Measurements from ENCODE around the gene MRPL40.

The MRPL40 gene

GRCh38 chr22:19386248-19386647 lies 46.1 kb upstream of the MRPL40 start:
- H3K27me3 ChIP-seq (ENCODE audit: insufficient read depth, poor library complexity, severe bottlenecking) = no peaks in the 10 kb centered on the region
- no peak overlapping the region for H3K27ac ChIP-seq (replicated peaks)
- no peak for DNase-seq (ENCODE audit: low read depth in 1 of 2, low spot score in 1 of 2)
- no peak overlapping the region for H3K4me3 ChIP-seq (replicated peaks; ENCODE audit: insufficient read depth, low read length)
- TF ChIP-seq CTCF (IDR thresholded peaks at IDR 0.05; ENCODE audit: insufficient read depth, low read length) (no peak), POLR2AphosphoS5 (IDR thresholded peaks at IDR 0.05; ENCODE audit: low read depth) (no peak), GABPA (IDR thresholded peaks at IDR 0.05; ENCODE audit: low read depth) (no peak), SPI1 (IDR thresholded peaks at IDR 0.05; ENCODE audit: borderline replicate concordance, low read depth) (no peak)
- TF ChIP-seq, protein P1, sequence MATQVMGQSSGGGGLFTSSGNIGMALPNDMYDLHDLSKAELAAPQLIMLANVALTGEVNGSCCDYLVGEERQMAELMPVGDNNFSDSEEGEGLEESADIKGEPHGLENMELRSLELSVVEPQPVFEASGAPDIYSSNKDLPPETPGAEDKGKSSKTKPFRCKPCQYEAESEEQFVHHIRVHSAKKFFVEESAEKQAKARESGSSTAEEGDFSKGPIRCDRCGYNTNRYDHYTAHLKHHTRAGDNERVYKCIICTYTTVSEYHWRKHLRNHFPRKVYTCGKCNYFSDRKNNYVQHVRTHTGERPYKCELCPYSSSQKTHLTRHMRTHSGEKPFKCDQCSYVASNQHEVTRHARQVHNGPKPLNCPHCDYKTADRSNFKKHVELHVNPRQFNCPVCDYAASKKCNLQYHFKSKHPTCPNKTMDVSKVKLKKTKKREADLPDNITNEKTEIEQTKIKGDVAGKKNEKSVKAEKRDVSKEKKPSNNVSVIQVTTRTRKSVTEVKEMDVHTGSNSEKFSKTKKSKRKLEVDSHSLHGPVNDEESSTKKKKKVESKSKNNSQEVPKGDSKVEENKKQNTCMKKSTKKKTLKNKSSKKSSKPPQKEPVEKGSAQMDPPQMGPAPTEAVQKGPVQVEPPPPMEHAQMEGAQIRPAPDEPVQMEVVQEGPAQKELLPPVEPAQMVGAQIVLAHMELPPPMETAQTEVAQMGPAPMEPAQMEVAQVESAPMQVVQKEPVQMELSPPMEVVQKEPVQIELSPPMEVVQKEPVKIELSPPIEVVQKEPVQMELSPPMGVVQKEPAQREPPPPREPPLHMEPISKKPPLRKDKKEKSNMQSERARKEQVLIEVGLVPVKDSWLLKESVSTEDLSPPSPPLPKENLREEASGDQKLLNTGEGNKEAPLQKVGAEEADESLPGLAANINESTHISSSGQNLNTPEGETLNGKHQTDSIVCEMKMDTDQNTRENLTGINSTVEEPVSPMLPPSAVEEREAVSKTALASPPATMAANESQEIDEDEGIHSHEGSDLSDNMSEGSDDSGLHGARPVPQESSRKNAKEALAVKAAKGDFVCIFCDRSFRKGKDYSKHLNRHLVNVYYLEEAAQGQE (IDR thresholded peaks at IDR 0.05; ENCODE audit: insufficient replicate concordance, low read depth) = no peak

- no peak for TF ChIP-seq SPI1 (IDR thresholded peaks at IDR 0.05; ENCODE audit: borderline replicate concordance, low read depth)
- no peak for TF ChIP-seq CTCF (IDR thresholded peaks at IDR 0.05; ENCODE audit: insufficient read depth, low read length)
- TF ChIP-seq GABPA (IDR thresholded peaks at IDR 0.05; ENCODE audit: low read depth) = no peak
- no peak for TF ChIP-seq POLR2AphosphoS5 (IDR thresholded peaks at IDR 0.05; ENCODE audit: low read depth)
- TF ChIP-seq, protein P1 (IDR thresholded peaks at IDR 0.05; ENCODE audit: insufficient replicate concordance, low read depth) = no peak
- Histone ChIP-seq H3K4me3 (replicated peaks; ENCODE audit: insufficient read depth, low read length) (no peak overlapping the region), H3K27me3 (ENCODE audit: insufficient read depth, poor library complexity, severe bottlenecking) (no peaks in the 10 kb centered on the region), H3K27ac (replicated peaks) (no peak overlapping the region)
- DNase-seq (ENCODE audit: low read depth in 1 of 2, low spot score in 1 of 2) = no peak
Observed at GRCh38 chr22:19387038-19387437, 45.3 kb upstream of the MRPL40 start.

GRCh38 chr22:19387575-19387974 lies 44.8 kb upstream of the MRPL40 start:
- no peak for DNase-seq (ENCODE audit: low read depth in 1 of 2, low spot score in 1 of 2)
- Histone ChIP-seq H3K4me3 (replicated peaks; ENCODE audit: insufficient read depth, low read length) (no peak overlapping the region), H3K27ac (replicated peaks) (no peak overlapping the region), H3K27me3 (ENCODE audit: insufficient read depth, poor library complexity, severe bottlenecking) (no peaks in the 10 kb centered on the region)
- TF ChIP-seq CTCF (IDR thresholded peaks at IDR 0.05; ENCODE audit: insufficient read depth, low read length) (no peak), SPI1 (IDR thresholded peaks at IDR 0.05; ENCODE audit: borderline replicate concordance, low read depth) (no peak), GABPA (IDR thresholded peaks at IDR 0.05; ENCODE audit: low read depth) (no peak), POLR2AphosphoS5 (IDR thresholded peaks at IDR 0.05; ENCODE audit: low read depth) (no peak)
- TF ChIP-seq, protein P1 (IDR thresholded peaks at IDR 0.05; ENCODE audit: insufficient replicate concordance, low read depth) = no peak
